Prostate gland (tissue), 2 donors: ENCODE results near the gene TSPAN10.

Source experiments
- POLR2A ChIP-seq: fragments of 450-650 bp; IDR thresholded peaks from one replicate; pipeline ENCODE4 v1.6.1; 2016; ENCODE audit warnings: antibody characterized with exemption, mild to moderate bottlenecking
- TF ChIP-seq, protein P1 (sequence below), 4 experiments: fragments of 200-600 bp in 2 of 4; fragments of 450-650 bp in 2 of 4; sonication (generic) in 2 of 4; IDR thresholded peaks; 1 replicate in 3 of 4; 2 replicates in 1 of 4; pipeline ENCODE4 v1.5.1; 2016 to 2019; ENCODE audit warnings: antibody characterized with exemption in 4 of 4, mild to moderate bottlenecking in 2 of 4, moderate library complexity in 2 of 4

GRCh38 chr17:81682565-81683207, 45.7 kb downstream of the TSPAN10 start:
- TF ChIP-seq, protein P1, sequence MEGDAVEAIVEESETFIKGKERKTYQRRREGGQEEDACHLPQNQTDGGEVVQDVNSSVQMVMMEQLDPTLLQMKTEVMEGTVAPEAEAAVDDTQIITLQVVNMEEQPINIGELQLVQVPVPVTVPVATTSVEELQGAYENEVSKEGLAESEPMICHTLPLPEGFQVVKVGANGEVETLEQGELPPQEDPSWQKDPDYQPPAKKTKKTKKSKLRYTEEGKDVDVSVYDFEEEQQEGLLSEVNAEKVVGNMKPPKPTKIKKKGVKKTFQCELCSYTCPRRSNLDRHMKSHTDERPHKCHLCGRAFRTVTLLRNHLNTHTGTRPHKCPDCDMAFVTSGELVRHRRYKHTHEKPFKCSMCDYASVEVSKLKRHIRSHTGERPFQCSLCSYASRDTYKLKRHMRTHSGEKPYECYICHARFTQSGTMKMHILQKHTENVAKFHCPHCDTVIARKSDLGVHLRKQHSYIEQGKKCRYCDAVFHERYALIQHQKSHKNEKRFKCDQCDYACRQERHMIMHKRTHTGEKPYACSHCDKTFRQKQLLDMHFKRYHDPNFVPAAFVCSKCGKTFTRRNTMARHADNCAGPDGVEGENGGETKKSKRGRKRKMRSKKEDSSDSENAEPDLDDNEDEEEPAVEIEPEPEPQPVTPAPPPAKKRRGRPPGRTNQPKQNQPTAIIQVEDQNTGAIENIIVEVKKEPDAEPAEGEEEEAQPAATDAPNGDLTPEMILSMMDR (IDR thresholded peaks at IDR 0.05) = no peak
- TF ChIP-seq POLR2A = no peak
